NCI-H748 treated with DMSO at 0.1 percent for 48 hours (cell line): ENCODE measurements around the gene B4GALNT1.
A peak's percentile ranks its signal among the peaks of the same experiment; 100 is the strongest.
"Not testable (repeated sequence)": the region's sequence is repeated elsewhere in the genome, so short reads cannot be mapped to it uniquely, and the experiment has no call there.

Source experiments
- DNase-seq: peaks from one replicate; lab custom pipeline; 2025; lab: John Stamatoyannopoulos, UW

Gene B4GALNT1

DNA sequence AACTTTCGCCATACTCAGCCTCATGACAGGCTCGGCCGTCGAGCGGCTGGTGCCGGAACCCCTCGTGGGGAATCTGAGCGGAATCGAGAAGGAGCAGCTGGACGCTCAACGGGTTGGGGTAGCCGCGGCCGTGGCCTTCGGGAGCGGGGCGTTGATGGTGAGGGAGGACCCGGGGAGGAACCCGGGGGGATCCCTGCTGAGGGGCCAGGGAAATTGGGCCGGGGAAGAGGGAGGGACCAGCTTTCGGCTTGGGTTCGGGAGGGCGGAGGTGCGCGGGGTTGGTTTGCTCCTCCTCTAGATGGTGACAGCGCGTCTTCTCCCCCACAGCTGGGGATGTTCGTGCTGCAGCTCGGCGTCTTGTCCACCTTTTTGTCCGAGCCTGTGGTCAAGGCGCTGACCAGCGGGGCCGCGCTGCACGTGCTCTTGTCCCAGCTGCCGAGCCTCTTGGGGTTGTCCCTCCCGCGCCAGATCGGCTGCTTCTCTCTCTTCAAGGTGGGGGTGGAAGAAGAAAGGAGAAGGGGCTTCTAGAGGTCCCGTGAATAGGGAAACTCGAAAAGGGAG, 12.0 kb downstream of the B4GALNT1 start:
- no peak for DNase-seq

DNA sequence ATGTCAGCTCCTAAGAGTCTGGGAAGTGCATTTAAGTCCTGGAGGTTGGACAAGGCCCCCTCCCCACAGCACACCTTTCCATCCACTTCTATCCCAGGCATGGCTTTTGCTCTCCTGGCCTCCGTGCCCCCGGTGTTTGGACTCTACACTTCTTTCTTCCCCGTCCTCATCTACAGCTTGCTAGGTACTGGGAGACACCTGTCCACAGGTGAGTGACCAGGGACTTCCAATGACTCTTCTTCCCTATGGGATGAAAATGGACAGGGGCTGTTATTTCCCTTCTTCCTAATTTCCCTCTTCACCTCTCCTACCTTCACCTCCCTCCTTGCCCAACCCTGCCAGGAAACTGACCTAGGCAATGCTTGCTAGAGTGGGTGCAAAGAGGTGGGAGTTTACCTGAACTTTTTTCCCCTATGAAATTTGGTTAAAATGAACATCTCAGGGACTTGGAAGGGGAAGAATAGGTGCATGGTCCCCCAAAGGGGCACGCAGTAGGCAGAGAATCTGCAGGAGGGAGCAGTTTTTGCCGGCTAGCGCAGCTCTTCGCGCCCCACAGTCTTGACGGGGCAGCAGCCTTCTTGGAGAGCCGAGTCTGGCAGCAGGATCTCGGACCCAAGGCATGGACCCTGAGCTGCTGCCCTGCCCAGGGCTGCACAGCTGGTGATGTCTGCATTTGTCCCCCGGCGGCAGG, 12.6 kb downstream of the B4GALNT1 start:
- DNase-seq = no peak

DNA sequence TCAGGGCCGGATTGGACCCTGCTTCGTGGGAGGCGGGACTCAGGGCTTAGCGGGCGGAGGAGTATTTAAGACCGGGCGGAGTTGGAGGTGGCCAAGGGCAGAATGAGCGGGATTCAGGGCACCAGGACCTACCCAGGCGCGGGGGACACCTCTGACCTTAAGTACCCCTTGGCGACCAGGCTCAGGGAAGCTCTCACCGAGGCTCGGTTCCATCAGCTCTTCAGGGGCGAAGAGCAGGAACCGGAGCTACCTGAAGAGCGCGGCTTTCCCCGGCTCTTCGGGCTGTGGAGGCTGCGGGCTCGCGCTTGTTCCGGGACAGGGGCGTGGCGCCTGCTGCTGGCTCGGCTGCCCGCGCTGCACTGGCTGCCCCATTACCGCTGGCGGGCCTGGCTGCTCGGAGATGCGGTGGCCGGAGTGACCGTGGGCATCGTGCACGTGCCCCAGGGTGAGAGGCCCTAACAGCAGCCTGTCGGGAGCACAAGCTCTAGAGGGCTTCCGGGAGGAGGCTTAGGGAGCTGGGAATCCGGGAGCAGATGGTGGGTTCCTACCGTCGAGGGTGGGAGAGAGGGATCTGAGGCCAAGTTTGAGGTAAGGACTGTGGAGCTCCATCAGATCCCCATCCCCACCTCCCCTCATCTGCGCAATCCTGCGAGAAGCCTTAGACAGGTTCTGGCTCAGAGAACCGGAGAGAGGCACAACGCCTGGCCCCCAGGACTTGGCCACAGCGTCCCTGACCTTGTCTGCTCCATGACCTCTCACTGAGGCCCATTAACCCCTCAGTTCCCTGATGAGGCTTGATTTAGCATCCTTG, 13.4 kb downstream of the B4GALNT1 start:
- no peak for DNase-seq

- no peak for DNase-seq
Measured at GRCh38 chr12:57618966-57619433, 14.0 kb downstream of the B4GALNT1 start.

GRCh38 chr12:57618431-57618830, 14.6 kb downstream of the B4GALNT1 start:
- not testable (repeated sequence) for DNase-seq

GRCh38 chr12:57617942-57618341, 15.1 kb downstream of the B4GALNT1 start:
- DNase-seq = no peak

GRCh38 chr12:57616383-57617101, 16.5 kb downstream of the B4GALNT1 start:
- no peak for DNase-seq

- no peak for DNase-seq
Measured at GRCh38 chr12:57615637-57616036, 17.4 kb downstream of the B4GALNT1 start.

- DNase-seq = no peak
Measured at GRCh38 chr12:57614948-57615500, 18.0 kb downstream of the B4GALNT1 start.

- DNase-seq = no peak
Measured at GRCh38 chr12:57614178-57614947, 18.6 kb downstream of the B4GALNT1 start.

- DNase-seq = no peak
Measured at GRCh38 chr12:57613427-57614109, 19.4 kb downstream of the B4GALNT1 start.

DNA sequence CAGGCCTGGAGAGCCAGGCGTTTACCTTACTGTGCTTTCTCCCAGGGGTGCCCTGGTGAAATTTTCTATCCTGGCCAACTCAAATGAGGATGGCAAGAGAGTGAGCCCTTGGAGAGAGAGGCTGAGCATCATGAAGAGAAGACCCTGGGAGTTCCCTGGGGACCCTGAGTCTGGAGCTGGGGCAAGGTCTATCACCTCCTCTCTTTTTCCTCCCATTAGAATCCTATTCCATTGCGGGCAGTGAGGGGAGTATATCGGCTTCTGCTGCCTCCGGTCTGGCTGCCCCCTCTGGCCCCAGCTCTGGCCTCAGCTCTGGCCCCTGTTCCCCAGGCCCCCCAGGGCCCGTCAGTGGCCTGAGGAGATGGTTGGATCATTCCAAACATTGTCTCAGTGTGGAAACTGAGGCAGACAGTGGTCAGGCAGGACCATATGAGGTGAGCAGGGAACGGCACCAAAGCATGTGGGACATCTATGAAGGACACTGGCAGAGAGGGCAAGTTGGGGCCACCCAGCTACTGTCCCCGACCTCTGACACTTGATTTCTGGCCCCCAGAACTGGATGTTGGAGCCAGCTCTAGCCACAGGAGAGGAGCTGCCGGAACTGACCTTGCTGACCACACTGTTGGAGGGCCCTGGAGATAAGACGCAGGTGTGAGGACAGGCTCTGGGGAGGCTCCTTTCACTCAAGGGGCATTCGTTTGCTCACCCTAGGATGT, 20.1 kb downstream of the B4GALNT1 start:
- no peak for DNase-seq

- no peak for DNase-seq
Measured at GRCh38 chr12:57611827-57612710, 20.9 kb downstream of the B4GALNT1 start.

- DNase-seq = peak; percentile 54
Measured at GRCh38 chr12:57611108-57611826, 21.7 kb downstream of the B4GALNT1 start, which contains the start of gene ARHGEF25. TSS of gene ARHGEF25 (plus strand) at chr12:57611435. CDS start at chr12:57611895, 460 bp downstream.

DNA sequence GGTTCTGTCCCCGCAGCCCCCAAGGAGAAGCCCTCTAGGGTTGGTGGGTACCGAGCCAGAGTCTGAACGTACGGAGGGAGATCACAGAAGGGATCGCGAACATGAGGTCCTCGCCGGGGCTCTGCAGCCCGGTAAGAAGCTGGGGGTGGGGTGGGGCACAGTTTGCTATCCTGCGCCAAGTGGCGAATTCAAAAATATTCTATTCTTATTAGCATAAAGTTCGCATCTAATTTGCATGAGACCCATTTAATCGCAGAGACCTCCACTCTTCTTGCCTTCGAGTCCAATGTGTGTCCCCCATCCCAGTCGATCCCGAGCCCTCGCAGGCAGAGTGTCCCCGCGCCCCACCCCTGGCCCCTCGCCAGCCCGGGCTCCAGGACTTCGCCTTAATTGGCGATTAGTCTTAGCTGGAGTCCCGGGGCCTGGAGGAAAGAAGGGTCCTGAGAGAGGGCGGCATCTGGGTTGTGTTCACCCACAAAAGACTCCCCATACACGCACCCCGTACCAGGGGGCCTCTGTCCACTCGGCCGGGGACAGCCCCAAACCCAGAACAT, 22.4 kb downstream of the B4GALNT1 start:
- DNase-seq = no peak

DNA sequence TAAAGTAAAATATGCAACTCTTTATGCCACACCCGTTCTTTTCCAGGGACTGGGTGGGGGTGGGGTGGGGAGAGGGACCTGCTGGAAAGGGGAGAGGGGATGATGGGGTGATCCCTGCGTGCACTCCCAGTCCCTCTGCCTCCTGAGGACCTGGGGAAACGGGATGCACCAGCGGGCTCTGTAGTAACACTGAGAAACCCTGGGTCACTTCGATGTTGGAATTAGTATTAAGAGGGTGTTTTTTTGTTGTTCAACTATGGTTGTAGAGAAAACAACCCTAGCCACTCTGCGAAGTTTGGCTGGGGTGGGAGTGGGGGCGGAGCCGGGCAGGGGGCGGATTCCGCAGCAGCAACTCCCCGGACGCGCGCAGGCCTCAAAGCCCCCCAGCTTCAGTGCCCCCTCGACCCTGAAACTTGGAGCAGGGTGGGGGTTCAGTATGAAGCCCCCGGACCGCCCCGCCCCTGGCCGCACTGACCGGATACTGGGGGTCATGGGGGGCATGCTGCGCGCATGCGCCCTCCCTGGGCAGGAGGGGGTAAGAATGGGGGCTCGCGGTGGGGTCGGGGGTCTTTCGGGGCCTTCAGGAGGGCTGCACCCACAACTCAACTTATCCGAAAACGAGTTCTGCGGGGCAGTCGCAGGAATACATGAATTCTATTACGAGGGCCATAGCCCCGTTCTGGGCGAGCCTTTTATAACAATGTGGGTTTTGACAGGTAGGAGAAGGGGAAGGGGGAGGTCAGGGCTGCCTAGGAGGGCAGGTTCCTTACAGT, 23.0 kb downstream of the B4GALNT1 start:
- no peak for DNase-seq
